HepG2 (cell line): ENCODE measurements around the gene CHMP6. TPM values are rescaled to one million over a fixed set of nuclear protein-coding genes. Genes with fewer than 3 reads are reported as not detected.
A peak's percentile ranks its signal among the peaks of the same experiment; 100 is the strongest.

ENCODE experiments used
- ATAC-seq: fragments of 200-7000 bp; cut with Tn5 transposase; 3 replicates; pipeline ENCODE4 v1.9.1; 2020; ENCODE audit warnings: mild to moderate bottlenecking, moderate library complexity
- BruUV-seq: library from RNA; stranded (reverse); fragments of 400-500 nt; replicated peaks from 2 replicates; lab custom pipeline; 2021; lab: Mats Ljungman, UMichigan
- CTCF ChIA-PET: fragments of 300-600 bp; formaldehyde crosslinking; extraction: SDS; loops from one replicate; lab custom pipeline; 2021; ENCODE audit warnings: low total read pairs, inconsistent platforms, low intra/inter-chr PET ratio; lab: Yijun Ruan, JAX
- POLR2A ChIA-PET: fragments of 350-600 bp; sonication (Branson Sonifier 250); formaldehyde crosslinking; loops from one replicate; lab custom pipeline; 2020; ENCODE audit warnings: antibody characterized with exemption, inconsistent platforms; lab: Yijun Ruan, JAX
- DNase-seq: peaks from one replicate; pipeline ENCODE4 v3.0.0-alpha.2; 2015; ENCODE audit warnings: low spot score
- FAIRE-seq: peaks from 3 replicates; lab custom pipeline; 2011; peaks lifted over from hg19 to GRCh38; lab: Jason Lieb, UNC
- H2AFZ ChIP-seq: one replicate; pipeline ENCODE4 v1.6.1; 2011; ENCODE audit warnings: low read length, inconsistent platforms
- H3K27ac ChIP-seq: fragments of 300-600 bp; 3 replicates; pipeline ENCODE4 v1.8.0; 2011; ENCODE audit warnings: mixed run types, mild to moderate bottlenecking, mixed read lengths, low read length, inconsistent platforms; ENCODE audit not compliant: insufficient read depth; ENCODE audit errors: extremely low read length
- H3K27me3 ChIP-seq, 2 experiments: fragments of 200-600 bp in 1 of 2; 2 replicates in 1 of 2; 3 replicates in 1 of 2; pipeline versions ENCODE4 v1.6.0 to v1.8.0; 2011; ENCODE audit warnings: low read length in 2 of 2, mild to moderate bottlenecking in 2 of 2, moderate library complexity in 2 of 2, inconsistent platforms in 1 of 2; ENCODE audit not compliant: insufficient read depth in 2 of 2, control insufficient read depth in 1 of 2
- H3K36me3 ChIP-seq, 2 experiments: fragments of 200-600 bp in 1 of 2; replicated peaks in 1 of 2; 2 replicates in 1 of 2; 3 replicates in 1 of 2; pipeline versions ENCODE4 v1.5.1 to v1.8.0; 2011; ENCODE audit warnings: low read length in 2 of 2, inconsistent platforms in 1 of 2; ENCODE audit not compliant: insufficient read depth in 2 of 2, control insufficient read depth in 1 of 2
- H3K4me1 ChIP-seq: 2 replicates; pipeline ENCODE4 v1.5.1; 2012; ENCODE audit warnings: low read length, inconsistent platforms; ENCODE audit not compliant: insufficient read depth
- H3K4me2 ChIP-seq: 2 replicates; pipeline ENCODE4 v1.6.0; 2011; ENCODE audit warnings: low read depth, low read length, inconsistent platforms
- H3K4me3 ChIP-seq, 3 experiments: fragments of 200-600 bp in 1 of 3; sonication (generic), shearing (Covaris generic) in 1 of 3; replicated peaks in 1 of 3; 2 replicates each; pipeline ENCODE4 v1.5.1; 2011 to 2016; ENCODE audit warnings: low read length in 3 of 3, inconsistent platforms in 2 of 3, low read depth in 2 of 3, mild to moderate bottlenecking in 2 of 3, control low read depth in 1 of 3, mixed read lengths in 1 of 3; ENCODE audit not compliant: insufficient read depth in 1 of 3
- H3K79me2 ChIP-seq: one replicate; pipeline ENCODE4 v1.6.1; 2011; ENCODE audit warnings: low read length, inconsistent platforms; ENCODE audit not compliant: insufficient read depth
- H3K9ac ChIP-seq: 2 replicates; pipeline ENCODE4 v1.6.0; 2011; ENCODE audit warnings: mild to moderate bottlenecking, low read depth, low read length, inconsistent platforms; ENCODE audit not compliant: insufficient read depth
- H3K9me3 ChIP-seq: 2 replicates; pipeline ENCODE4 v1.5.1; 2012; ENCODE audit warnings: mild to moderate bottlenecking, low read length
- H4K20me1 ChIP-seq: 2 replicates; pipeline ENCODE4 v1.6.0; 2011; ENCODE audit warnings: inconsistent platforms, mild to moderate bottlenecking, low read length, moderate library complexity; ENCODE audit not compliant: insufficient read depth
- AKAP8 ChIP-seq: sonication (generic); formaldehyde crosslinking; IDR thresholded peaks from 2 replicates; pipeline ENCODE4 v1.5.1; 2020; ENCODE audit warnings: mild to moderate bottlenecking, missing genetic modification reagents
- ARID2 ChIP-seq: sonication (generic); formaldehyde crosslinking; IDR thresholded peaks from 2 replicates; pipeline ENCODE4 v1.8.1; 2022; ENCODE audit warnings: mild to moderate bottlenecking, missing genetic modification reagents, borderline replicate concordance
- BHLHE40 ChIP-seq: IDR thresholded peaks from 2 replicates; pipeline ENCODE4 v1.6.1; 2011; ENCODE audit warnings: low read length, improper control_type of control experiment
- E2F2 ChIP-seq: sonication (generic); formaldehyde crosslinking; IDR thresholded peaks from 2 replicates; pipeline ENCODE4 v1.4.0; 2020; ENCODE audit warnings: missing genetic modification reagents, borderline replicate concordance
- FOSL1 ChIP-seq: sonication (generic); formaldehyde crosslinking; IDR thresholded peaks from 2 replicates; pipeline ENCODE4 v1.9.0; 2021; ENCODE audit warnings: missing genetic modification reagents, borderline replicate concordance
- HDAC2 ChIP-seq: sonication (generic); formaldehyde crosslinking; IDR thresholded peaks from 2 replicates; pipeline ENCODE4 v1.4.0; 2020; ENCODE audit warnings: missing genetic modification reagents
- HOXA5 ChIP-seq: sonication (generic); formaldehyde crosslinking; IDR thresholded peaks from 2 replicates; pipeline ENCODE4 v1.4.0; 2020; ENCODE audit warnings: missing genetic modification reagents
- MAF1 ChIP-seq: sonication (generic); formaldehyde crosslinking; IDR thresholded peaks from 2 replicates; pipeline ENCODE4 v1.5.0; 2020; ENCODE audit warnings: missing genetic modification reagents, borderline replicate concordance
- SPEN ChIP-seq: sonication (generic); formaldehyde crosslinking; IDR thresholded peaks from 2 replicates; pipeline ENCODE4 v1.5.1; 2020; ENCODE audit warnings: low read depth, mild to moderate bottlenecking, missing genetic modification reagents
- SRF ChIP-seq: IDR thresholded peaks from 2 replicates; pipeline ENCODE4 v1.6.1; 2011; ENCODE audit warnings: mild to moderate bottlenecking, low read depth, low read length, moderate library complexity
- TARDBP ChIP-seq: sonication (generic); formaldehyde crosslinking; IDR thresholded peaks from 2 replicates; pipeline ENCODE4 v1.8.0; 2022; ENCODE audit warnings: mild to moderate bottlenecking, missing genetic modification reagents
- ZBTB33 ChIP-seq: sonication (generic); formaldehyde crosslinking; IDR thresholded peaks from 2 replicates; pipeline ENCODE4 v1.4.0; 2020; ENCODE audit warnings: missing genetic modification reagents
- ZKSCAN5 ChIP-seq: sonication (generic); formaldehyde crosslinking; IDR thresholded peaks from 2 replicates; pipeline ENCODE4 v1.5.1; 2020; ENCODE audit warnings: mild to moderate bottlenecking, missing genetic modification reagents
- ZNF281 ChIP-seq: sonication (generic); formaldehyde crosslinking; IDR thresholded peaks from 2 replicates; pipeline ENCODE4 v1.4.0; 2020; ENCODE audit warnings: missing genetic modification reagents, borderline replicate concordance
- ZNF383 ChIP-seq: sonication (generic); formaldehyde crosslinking; IDR thresholded peaks from 2 replicates; pipeline ENCODE4 v1.4.0; 2020; ENCODE audit warnings: missing genetic modification reagents, mild to moderate bottlenecking, borderline replicate concordance
- ZNF530 ChIP-seq: sonication (generic); formaldehyde crosslinking; IDR thresholded peaks from 2 replicates; pipeline ENCODE4 v1.5.0; 2020; ENCODE audit warnings: low read depth, mild to moderate bottlenecking, missing genetic modification reagents
- ZNF543 ChIP-seq: sonication (generic); formaldehyde crosslinking; IDR thresholded peaks from 2 replicates; pipeline ENCODE4 v1.4.0; 2020; ENCODE audit warnings: mild to moderate bottlenecking, missing genetic modification reagents
- ZNF564 ChIP-seq: sonication (generic); formaldehyde crosslinking; IDR thresholded peaks from 2 replicates; pipeline ENCODE4 v1.8.1; 2023; ENCODE audit warnings: mild to moderate bottlenecking, missing genetic modification reagents
- WGBS: methylation state at CpG from one replicate; pipeline ENCODE4 v1.1.6; 2017; ENCODE audit warnings: low lambda C conversion rate; 5-methylcytosine and 5-hydroxymethylcytosine counted together
- in situ Hi-C: cut with HindIII; loops from 2 replicates; pipeline ENCODE4 v1.10.0; 2017; ENCODE audit warnings: low pct_unique_long_range_greater_than_20kb; ENCODE audit not compliant: extremely low pct_ligation_motif_present
- intact Hi-C: fragments of 100-400 bp; cut with micrococcal nuclease; formaldehyde crosslinking; loops from one replicate; pipeline ENCODE4 v1.10.0; 2022; ENCODE audit not compliant: unreplicated experiment
- polyA plus RNA-seq, 8 experiments: library from polyadenylated mRNA; depleted of rRNA in 3 of 8; stranded (reverse) in 7 of 8; unstranded in 1 of 8; fragments of >200 nt; fragmentation: Illumina TruSeq in 4 of 8; extraction: Trizol in 4 of 8; gene quantifications; 2 replicates each; pipeline versions ENCODE4 v1.2.1 to v1.2.3, GENCODE V29; 2011 to 2016; ENCODE audit warnings: low read depth in 4 of 8, missing spikeins in 1 of 8, mixed read lengths in 1 of 8; ENCODE audit not compliant: insufficient read depth in 1 of 8
- total RNA-seq, 5 experiments: library from RNA; depleted of rRNA; stranded (reverse); fragments of >200 nt; fragmentation: Illumina TruSeq; extraction: Trizol; gene quantifications; 2 replicates each; pipeline ENCODE4 v1.2.3, GENCODE V29; 2016; ENCODE audit warnings: low read depth in 1 of 5

Gene CHMP6
- total and polyA plus RNA-seq, 2 of the 13 experiments (the other 11 are each of a cell fraction or from before 2014, with no cell fraction given): 11.1 to 24.2 TPM

- TF ChIP-seq E2F2 (CRISPR knock-in tag) (no peak), FOSL1 (no peak), SRF (no peak), HOXA5 (CRISPR knock-in tag) (no peak), BHLHE40 (no peak), ZKSCAN5 (CRISPR knock-in tag) (no peak), ZBTB33 (CRISPR knock-in tag) (0 out of 2 replicates have a peak, but pooled peaks have one; percentile 10), ZNF543 (CRISPR knock-in tag) (no peak), ZNF564 (CRISPR knock-in tag) (0 out of 2 replicates have a peak, but pooled peaks have one; percentile 46)
Observed at GRCh38 chr17:81048827-81049371, 57.3 kb downstream of the CHMP6 start (continued).

- Histone ChIP-seq H3K27ac (no peak overlapping the region), H3K9ac (no peak overlapping the region), H3K36me3 (peaks cover 5 to 6% of the 10 kb centered on the region in 2 experiments; a peak in 2 of 5 replicates), H2AFZ (no peak overlapping the region), H3K79me2 (peaks cover 54% of the 10 kb centered on the region), H4K20me1 (peaks cover 14% of the 10 kb centered on the region; the same call in 1 of the 2 replicates), H3K9me3 (no peaks in the 10 kb centered on the region), H3K4me2 (no peak overlapping the region), H3K27me3 (no peaks in the 10 kb centered on the region), H3K4me3 (no peak overlapping the region), H3K4me1 (peaks cover 49% of the 10 kb centered on the region)
- ChIA-PET POLR2A (no interaction called here), CTCF (no interaction called here)
- WGBS: 83% methylated on average over 15 of the region's 17 CpGs
- BruUV-seq: no TSS peak
- ATAC-seq: no peak
- intact Hi-C loops: loop anchor here (5.0 kb wide), 1 partner anchor 33 kb away; no protein-coding TSS in a partner anchor
- in situ Hi-C loops: no loop called here
- no peak for DNase-seq
- FAIRE-seq: no peak
- TF ChIP-seq ZNF383 (CRISPR knock-in tag): no peak
- no peak for TF ChIP-seq SPEN (CRISPR knock-in tag)
- TF ChIP-seq HDAC2: no peak
- TF ChIP-seq MAF1 (CRISPR knock-in tag): no peak
- TF ChIP-seq TARDBP: no peak
- no peak for TF ChIP-seq ZNF281
- TF ChIP-seq AKAP8 (CRISPR knock-in tag): 0 out of 2 replicates have a peak, but pooled peaks have one; percentile 3
- no peak for TF ChIP-seq ZNF530 (CRISPR knock-in tag)
- TF ChIP-seq ARID2 (CRISPR knock-in tag): no peak
Observed at GRCh38 chr17:81049372-81049911, 57.8 kb downstream of the CHMP6 start.
